T1000 (cell line): ENCODE measurements around the gene HIPK4.
"Not testable (repeated sequence)": the region's sequence is repeated elsewhere in the genome, so short reads cannot be mapped to it uniquely, and the experiment has no call there.

Source experiments
- DNase-seq: peaks from one replicate; lab custom pipeline; 2025; ENCODE audit warnings: mixed read lengths; lab: John Stamatoyannopoulos, UW

Gene HIPK4

DNA sequence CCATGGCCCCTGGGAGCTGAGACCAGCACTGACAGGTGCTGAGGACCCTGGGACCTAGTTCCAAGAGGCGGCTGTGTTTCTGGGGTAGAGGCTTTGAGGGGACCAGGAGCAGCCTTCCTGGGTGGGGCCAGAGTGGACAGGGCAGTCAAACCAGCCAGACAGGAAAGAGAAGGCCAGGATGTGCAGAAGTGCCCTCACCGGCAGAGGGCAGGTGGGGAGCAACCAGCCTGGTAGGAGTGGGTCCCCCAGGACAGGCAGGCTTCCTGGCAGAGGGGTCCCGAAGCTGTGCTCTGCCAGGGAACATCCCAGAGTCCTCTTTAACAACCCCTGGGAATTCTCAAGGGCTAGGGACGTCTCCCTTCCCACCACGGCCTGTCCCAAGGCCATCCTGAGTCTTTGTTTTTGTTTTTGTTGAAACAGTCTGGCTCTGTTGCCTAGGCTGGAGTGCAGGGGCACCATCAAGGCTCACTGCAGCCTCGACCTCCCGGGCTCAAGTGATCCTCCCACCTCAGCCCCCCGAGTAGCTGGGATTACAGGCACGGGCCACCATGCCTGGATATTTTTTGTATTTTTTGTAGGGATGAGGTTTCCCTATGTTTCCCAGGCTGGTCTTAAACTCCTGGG, 3.0 kb upstream of the HIPK4 start:
- no peak for DNase-seq

DNA sequence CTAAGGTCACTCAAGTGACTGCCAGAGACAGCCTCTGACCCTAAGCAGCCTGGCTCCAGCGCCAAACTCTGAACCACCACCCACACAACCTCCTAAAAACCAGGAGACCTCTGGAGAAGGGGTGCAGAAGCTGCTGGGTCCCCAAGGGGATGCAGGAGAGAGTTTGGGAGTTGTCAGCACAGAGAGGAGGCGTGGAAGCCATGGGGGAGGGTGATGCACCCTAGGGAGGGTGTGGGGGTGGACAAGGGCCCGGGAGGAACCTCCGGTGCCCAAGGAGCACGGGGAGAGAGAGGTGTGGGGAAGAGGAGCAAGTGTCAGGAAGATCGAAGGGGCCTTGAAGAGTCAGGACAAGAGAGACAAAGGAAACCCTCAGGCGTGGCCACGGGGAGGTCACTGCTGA, 2.1 kb upstream of the HIPK4 start:
- DNase-seq, result no peak

DNA sequence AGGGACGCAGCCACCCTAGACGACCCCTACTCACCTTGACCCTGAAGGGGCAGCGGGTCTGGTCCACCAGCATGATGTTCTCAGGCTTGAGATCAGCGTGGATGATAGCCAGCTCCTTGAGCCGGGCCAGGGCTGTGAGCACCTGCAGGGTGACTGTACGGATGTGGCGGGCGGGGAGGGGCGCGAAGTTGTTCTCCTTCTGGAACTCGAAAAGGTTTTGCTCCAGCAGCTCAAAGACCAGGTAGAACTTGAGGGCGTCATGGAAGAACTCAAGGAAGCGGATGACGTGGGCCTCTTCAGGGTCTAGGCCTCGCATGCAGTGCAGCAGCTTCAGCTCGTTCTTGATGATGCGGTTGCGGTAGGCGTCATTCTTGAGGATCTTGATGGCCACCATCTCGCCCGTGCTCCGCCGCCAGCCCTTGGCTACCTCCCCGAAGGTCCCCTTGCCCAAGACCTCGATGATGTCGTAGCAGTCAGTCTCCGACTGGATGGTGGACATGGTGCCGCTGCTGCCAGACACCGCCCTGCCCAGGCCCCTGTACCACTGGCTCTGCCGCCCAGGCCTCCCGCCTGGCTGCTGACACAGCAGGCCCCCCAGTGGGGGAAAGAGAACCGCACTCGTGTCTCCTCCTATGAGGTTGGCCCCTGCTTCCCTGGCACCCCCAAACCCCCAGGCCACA, 437 bp downstream of the HIPK4 start:
- DNase-seq, result no peak

DNA sequence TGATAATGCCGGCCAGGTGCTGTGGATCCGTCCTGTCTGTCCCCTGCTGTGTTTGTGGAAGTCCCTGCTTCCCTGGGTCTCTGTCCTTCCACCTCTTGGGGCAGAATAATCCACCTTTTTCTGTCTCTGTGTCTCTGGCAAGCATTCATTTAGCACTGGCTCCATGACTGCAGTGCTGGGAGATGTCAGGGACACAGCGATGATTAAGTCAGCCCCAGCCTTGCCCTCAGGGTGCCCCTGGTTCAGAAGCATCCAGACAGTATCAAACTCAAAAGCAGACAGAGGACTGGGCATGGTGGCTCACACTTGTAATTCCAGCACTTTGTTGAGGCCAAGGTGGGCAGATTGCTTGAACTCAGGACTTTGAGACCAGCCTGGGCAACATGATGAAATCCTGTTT, 1.5 kb downstream of the HIPK4 start:
- no peak for DNase-seq

DNA sequence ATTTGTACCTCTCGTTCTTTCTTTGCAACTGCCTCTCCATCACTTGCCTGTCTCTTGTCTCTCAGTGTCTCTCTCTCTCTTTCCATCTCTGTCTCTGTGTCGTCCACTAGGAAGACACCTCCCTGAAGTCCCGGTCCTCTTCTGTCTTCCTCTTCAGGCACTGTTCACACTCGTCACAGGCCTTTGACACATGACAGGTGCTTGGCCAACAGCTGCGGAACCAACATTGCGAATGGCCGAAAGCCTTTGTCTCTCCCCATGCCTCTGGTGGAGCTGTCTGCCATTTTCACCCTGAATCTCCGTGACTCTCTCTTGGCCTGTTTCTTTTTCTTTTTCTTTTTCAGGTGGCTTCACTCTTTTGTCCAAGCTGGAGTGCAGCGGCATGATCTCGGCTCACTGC, 2.8 kb downstream of the HIPK4 start:
- DNase-seq, result no peak

DNA sequence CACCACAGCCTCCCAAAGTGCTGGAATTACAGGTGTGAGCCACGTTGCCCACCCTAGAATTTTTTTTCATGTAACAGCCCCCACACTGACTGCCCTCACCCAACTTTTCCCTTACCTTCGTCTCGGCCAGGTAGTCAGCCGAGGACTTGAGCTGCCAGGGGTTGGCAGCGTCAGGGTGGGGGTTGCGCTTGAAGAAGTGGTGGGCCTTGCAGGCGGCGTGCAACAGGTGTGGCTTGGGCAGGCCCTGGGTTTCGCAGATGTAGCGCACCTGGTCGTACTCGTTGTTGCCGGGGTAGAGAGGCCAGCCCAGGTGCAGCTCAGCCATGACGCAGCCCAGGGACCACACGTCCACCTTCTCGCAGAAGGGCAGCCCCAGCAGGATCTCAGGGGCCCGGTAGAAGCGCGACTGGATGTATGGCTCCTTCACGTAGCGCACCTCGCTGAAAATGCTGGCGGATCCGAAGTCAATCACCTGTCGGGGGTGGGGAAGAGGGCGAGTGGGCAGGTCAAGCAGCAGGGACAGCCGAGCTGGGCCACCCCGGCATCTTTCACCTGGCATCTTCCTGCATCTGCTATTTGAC, 6.2 kb downstream of the HIPK4 start:
- DNase-seq, result no peak

DNA sequence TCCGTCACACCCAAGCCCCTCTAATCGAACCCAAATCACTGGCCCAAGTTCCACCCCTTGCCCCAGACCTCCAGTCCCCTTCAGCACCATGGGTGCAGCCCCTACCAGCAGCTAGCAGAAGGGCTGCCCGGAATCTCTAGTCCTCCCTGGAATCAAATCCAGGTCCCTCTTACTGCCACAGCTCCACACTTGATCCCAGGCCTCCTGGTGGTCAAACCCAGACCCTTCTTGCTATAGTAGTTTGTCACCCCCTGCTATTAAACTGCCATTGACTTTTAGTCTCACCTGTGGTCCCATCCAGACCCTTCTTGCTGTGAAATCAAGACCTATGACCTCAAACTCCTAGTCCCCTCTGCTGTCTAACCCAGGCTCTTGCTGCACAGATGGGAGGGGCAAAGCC, 8.7 kb downstream of the HIPK4 start:
- no peak for DNase-seq

DNA sequence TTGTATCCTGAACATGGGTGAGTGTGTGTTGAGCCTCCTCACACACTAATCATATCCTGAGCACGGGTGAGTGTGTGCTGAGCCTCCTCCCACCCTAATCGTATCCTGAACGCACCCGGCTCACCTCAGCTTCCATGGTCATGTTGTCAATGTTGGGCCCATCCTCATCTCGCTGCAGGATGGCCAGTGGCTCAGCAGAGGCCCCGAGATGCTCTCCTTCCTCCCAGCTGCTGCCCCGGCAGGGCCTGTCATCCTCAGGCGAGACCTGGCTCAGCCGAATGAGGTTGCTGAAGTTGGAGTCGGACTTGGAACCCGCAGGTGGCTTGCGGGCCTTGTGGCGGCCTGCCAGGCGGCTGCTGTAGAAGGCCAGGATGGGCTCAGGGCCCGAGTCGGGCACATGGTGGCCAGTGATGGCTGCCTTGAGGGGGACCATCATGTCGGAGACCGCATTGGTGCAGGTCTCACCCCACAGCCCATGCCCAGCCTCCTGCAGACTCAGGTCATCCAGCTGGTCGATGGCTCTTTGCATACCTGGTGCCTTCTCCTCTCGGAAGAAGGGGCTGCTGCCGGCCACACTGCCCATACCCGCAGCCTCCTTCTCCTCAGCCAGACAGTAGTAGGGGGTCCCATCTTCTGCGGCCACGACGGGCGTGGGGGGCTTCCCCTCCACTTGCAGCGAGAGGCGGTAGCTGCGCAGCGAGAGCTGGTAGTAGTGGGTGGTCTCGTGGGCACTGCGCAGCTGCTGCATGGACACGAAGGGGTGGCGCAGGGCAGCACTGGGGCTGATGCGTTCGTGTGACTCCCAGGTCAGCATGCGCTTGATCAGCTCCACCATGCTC, 9.6 kb downstream of the HIPK4 start:
- no peak for DNase-seq

DNA sequence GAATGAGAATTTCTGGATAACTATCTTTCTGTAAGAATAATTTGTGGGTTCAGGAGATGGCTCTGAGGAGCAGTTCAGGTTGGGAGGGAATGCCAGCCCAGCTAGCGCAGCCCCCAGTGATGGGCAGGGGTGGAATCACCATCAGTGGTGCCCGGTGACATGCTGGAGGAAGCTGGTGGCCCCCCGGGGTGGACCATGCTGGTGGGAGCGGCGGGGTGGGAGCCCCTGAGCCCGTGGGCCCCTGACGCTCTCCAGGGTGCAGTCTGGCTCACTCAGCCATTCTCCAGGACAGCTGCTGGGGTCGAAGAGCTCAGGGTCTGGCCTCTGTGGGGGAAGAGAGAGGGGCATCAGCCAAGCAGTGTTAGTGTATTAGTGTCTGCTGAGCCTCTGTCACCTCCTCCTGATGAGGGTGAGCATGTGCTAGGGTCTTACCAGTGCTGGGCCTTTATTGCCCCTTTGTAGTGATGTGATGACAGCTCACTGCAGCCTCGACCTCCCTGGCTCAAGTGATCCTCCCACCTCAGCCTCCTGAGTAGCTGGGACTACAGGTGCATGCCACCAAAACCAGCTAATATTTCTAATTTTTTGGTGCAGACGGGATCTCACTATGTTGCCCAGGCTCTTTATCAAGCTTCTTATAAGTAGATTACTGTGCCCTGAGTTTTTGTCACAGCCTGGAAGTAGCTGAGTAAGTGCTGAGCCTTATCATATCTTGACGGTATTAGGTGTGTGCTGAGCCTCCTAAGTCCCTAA, 10.4 kb downstream of the HIPK4 start:
- no peak for DNase-seq

DNA sequence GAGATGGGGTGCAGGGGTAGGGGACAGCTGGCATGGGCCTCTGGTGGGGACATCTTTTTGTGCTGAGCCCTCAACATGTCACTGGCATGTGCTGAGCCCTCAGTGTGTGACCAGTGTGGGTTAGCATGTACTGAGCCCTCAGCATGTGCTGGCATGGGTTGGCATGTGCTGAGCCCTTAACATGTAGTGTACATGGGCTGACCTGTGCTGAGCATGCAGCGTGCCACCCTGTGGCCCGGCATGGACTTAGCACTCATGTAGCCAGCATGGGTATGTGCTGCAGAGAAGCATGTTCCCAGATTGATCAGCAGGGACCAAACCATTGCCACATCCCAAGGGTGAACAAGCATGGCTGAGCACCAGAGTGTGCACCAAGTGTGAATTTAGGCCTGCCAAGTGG, 11.5 kb downstream of the HIPK4 start:
- DNase-seq, result no peak

DNA sequence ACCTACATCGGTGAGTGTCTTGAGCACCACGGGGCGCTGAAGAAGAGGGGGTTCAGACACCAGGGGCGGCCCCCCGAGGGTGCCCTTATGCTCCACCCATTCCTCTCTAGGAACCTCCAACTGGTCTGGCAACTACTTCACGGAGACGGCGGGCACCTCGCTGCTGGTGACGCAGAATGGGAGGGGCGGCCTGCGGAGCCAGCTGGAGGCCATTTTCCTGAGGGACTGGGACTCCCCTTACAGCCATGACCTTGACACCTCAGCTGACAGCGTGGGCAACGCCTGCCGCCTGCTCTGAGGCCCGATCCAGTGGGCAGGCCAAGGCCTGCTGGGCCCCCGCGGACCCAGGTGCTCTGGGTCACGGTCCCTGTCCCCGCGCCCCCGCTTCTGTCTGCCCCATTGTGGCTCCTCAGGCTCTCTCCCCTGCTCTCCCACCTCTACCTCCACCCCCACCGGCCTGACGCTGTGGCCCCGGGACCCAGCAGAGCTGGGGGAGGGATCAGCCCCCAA, 12.1 kb downstream of the HIPK4 start:
- no peak for DNase-seq

DNA sequence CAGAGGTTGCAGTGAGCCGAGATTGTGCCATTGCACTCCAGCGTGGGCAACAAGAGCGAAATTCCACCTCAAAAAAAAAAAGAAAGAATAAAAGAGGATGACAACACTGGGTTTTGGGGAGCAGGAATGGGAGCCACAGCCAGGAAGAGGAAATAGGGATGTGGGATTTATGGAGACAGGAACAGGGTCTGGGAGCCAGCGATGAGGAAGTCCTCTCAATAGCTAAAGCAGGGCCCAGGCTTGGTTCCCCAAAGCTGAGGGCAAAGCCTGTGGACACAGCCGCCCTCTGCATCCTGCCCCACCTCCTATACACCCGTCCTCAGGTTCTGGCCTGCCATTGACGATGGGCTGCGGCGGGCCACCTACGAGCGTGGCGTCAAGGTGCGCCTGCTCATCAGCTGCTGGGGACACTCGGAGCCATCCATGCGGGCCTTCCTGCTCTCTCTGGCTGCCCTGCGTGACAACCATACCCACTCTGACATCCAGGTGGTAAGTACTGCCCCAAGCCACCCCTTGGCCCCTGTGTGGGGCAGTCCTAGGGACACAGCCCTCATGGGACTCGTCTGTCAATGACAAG, 13.6 kb downstream of the HIPK4 start:
- no peak for DNase-seq

DNA sequence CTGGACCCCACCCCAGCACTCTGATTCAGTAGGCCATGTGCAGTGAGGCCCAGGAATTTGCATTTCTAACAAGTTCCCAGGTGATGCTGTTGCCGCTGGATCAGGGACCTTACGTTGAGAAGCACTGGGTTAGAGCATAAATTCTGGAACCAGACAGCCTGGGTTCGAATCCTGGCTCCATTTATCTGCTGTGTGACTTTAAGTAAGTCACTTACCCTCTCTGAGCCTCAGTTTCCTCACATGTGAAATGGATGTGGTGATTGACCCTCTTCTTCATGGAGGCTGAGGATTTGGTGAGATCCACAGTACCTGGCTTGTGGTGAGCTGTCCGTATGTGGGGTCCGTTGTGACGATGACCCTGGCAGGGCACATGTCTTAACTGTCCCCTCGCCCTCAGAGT, 15.9 kb downstream of the HIPK4 start:
- DNase-seq, result no peak

DNA sequence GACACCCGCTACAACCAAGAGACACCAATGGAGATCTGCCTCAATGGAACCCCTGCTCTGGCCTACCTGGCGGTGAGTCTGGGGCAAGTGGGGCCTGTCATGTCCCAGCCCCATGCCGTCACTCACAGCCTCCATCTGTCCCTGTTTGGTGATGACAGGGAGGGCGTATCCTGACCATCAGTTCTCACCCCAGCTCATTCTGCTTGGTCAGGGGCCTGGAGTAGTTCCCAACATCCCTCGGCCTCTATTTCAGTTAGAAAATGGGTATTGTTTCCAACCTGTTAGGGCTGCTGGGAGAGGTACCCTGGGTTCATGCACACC, 18.2 kb downstream of the HIPK4 start:
- no peak for DNase-seq

DNA sequence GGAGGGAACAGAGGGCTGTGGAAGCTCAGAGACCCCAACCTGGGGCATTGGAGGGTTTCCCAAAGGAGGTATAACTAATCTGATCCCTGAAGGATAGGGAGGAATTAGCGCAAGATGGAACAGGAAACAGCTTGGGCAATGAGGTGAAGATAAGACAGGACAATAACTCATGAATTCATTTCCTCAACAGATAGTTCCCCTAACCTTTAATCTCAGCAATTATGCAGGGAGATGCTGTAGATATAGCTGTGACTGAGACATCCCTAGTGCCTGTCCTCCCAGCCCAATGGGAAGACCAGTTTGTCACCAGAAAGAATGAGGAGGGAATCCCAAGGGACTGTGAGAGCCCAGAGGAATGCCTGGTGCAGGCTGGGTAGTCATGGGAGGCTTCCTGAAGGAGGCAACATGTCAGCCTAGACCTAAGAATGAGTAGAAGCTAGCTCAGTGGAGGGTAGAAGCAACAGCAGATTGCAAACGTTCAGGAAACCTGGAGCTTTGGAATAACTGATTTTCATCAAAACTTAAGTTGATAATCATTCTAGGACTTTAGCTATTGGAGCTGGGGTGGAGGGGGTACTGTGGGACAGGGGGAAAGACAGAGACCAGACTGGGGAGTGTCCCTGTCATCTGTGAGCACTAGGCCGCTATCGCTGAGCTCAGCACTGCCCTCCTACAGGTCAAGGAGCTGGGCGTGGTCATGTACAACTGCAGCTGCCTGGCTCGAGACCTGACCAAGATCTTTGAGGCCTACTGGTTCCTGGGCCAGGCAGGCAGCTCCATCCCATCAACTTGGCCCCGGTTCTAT, 18.8 kb downstream of the HIPK4 start:
- no peak for DNase-seq

DNA sequence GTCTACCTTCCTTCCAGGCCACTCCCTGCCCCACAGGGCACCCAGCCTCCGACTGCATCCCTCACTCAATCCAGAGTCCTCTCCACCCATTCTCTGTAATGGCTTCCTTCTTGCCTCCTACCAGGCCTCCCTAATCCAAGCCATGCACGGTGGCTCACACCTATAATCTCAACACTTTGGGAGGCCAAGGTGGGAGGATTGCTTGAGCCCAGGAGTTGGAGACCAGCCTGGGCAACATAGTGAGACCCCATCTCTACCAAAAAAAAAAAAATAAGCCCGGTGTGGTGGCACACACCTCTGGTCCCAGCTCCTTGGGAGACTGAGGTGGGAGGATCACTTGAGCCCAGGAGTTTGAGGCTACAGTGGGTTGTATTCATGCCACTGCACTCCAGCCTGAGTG, 19.7 kb downstream of the HIPK4 start:
- not testable (repeated sequence) for DNase-seq

DNA sequence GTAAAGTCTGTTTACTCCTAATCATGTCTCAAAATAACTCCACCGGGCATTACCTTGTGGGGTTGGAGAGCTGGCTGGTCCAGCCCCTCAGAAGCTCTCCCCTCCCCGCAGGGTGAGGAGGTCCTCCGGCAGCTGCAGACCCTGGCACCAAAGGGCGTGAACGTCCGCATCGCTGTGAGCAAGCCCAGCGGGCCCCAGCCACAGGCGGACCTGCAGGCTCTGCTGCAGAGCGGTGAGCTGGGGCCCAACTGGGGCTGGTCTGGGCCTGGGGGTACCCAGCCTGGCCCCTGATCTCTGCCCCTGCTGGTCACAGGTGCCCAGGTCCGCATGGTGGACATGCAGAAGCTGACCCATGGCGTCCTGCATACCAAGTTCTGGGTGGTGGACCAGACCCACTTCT, 20.2 kb downstream of the HIPK4 start:
- no peak for DNase-seq

DNA sequence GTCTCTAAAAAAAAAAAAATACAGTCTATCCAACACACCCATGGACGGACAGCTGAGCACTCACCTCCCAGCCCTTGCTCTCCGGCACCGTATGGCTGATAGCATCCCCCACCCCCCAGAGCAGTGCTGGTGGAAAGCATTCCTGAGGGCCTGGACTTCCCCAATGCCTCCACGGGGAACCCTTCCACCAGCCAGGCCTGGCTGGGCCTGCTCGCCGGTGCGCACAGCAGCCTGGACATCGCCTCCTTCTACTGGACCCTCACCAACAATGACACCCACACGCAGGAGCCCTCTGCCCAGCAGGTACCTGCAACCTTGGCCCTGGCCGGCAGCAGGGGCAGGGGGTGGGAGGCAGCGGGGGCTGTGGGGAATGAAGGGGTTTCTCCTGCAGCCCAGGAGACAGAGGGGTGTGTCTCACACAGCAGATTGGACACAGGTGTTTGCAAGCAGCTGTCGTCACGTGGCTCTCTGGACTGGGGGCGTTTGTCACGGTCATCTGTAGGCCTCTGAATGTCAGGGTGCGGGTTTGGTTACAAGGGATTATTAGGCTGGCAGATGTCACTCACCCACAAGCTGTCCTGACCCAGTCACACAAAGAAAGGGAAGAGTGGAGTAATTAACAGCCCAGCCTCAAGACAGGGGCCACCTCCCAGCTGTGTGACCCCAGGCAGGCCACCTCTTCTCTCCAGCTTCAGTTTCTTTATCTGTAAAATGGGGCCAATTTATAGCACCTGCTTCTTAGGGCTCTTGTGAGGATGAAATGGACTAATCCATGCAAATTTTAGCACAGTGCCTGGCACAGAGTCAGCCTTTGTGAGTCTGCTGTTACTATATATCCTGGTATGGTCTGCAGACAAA, 22.2 kb downstream of the HIPK4 start:
- no peak for DNase-seq

DNA sequence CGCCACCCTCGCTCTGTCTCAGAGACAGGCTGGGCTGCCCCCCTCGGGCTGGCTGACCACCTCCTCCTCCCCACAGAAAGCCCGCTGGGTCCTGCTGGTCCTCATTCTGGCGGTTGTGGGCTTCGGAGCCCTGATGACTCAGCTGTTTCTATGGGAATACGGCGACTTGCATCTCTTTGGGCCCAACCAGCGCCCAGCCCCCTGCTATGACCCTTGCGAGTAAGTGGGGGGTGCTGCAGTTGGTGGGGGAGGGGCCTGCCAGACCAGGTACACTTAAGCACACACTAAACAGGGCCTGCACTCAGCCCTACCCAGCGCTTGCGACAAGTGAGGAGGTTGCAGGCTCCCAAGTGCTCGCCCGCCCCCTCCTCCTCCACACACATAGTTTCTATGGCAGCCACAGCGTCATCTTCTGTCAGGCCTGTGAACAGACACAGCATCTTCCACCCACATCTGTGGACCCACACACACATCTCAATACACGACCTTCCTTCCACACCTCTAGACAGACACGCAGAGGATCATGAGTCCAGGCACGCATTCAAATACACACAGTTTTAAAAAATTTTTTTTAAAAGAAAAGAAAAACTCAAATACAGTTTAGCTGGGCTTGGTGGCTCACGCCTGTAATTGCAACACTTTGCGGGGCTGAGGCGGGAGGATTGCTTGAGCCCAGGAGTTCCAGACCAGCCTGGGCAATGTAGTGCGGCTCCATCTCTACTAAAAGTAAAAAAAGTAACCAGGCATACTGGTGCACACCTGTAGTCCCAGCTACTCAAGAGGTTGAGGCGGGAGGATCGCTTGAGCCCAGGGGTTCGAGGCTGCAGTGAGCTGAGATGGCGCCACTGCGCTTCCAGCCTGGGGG, 23.1 kb downstream of the HIPK4 start:
- no peak for DNase-seq
